GM18867 (cell line): ENCODE results near the gene DCP1B.
A peak's percentile ranks its signal among the peaks of the same experiment; 100 is the strongest.

Source experiments
- ATAC-seq: cut with Tn5 transposase; IDR thresholded peaks from one replicate; pipeline ENCODE4 v1.9.1; 2021; ENCODE audit warnings: mild to moderate bottlenecking, moderate library complexity; ENCODE audit not compliant: unreplicated experiment

The DCP1B gene

DNA sequence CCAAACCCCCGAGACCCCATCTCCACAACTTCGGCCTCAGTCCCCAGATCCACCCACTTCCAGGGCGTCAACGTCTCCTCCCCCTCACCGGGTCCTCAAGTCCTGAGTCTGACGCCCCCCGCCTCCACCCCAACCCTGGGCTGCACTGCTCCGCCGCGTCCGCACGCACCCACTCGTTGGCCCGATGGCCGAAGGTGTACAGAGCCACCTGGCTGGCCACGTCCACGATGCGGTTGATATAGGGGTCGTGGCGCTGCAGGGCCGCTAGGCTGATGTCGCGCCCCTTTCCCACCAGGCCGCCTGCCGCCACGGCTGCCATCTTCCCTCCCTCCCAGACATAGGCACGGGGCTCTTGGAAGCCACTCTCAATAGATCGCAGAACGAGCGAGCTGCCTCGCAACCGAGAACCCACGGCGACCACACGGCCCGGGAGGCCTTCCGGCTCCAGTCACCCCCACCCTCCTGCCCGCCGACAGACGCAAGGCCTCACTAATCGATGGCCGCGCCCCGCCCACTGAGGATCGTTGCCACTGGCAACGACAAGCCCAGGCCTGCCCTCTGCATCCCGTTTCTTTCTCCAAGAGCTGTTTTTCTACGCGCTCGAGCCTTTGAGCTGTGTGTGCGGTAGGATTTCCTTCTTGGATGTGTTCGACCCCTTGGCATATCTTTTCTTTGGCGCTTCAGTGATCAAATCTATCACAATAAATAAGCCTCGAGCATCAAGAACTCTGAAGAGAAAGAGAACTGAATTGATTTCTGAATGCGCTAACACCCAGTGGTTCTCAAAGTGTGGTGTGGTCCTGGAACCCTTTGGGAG lies at the start of gene DCP1B:
Gene DCP1B, minus strand, starts transcription at position 345 of the 817 bp plus-strand sequence. Its CDS starts 26 bp downstream, at position 319.
- peak; percentile 98 for ATAC-seq

DNA sequence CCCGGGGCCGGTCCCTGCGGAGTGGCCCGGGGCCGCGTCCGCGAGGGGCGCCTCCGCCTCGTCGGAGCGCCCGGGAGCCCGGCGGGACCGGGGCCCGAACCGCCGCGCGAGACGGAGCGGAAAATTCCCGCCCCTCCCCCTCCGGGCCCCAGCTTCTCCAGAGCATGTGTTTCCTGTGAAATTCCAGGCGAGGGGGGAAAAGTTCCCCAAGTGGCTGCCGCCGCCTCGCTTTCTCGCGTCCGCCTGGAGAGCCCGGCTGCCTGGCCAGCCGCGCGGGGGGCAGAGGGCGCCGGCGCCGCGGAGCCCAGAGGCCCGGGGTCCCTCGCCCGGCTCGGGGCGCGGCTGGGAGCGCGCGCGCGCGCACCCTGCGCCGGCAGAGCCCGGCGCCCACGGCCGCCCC lies 49.4 kb upstream of the DCP1B start:
- ATAC-seq = no peak

DNA sequence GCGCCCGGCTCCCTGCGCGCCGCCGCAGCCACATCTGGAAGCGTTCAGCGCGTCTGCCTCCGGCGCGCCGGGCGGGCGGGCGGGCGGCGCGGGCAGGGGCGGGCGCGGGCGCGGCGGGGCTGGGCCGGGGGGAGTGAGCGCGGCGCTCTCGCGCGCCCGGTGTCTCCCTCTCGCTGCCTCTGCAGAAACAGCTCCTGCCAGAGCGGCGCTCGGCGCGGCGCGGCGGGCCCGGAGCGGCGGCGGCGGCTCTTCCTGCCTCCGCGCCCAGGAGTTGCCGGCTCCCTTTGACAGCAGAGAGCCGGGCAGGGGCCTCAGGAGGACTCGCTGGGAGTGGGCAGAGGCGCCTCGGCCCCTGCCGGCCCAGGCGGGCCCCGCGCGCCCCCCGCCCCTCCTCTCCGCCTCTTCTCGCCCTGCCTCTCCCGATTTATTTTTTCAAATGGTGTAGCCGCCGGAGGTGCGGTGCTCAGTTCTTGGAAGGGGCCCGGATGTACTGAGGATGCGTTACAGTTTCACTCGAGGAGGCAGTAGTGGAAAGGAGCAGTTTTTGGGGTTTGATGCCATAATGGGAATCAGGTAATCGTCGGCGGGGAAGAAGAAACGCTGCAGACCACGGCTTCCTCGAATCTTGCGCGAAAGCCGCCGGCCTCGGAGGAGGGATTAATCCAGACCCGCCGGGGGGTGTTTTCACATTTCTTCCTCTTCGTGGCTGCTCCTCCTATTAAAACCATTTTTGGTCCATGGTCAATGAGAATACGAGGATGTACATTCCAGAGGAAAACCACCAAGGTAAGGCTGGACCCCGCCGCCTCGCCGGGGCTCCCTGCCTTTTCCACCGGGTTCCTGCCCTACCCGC lies 48.8 kb upstream of the DCP1B start, which contains the start of gene CACNA1C:
Gene CACNA1C, plus strand, starts transcription at position 162 of the 853 bp plus-strand sequence. Its CDS starts 576 bp downstream, at position 738.
- no peak for ATAC-seq

DNA sequence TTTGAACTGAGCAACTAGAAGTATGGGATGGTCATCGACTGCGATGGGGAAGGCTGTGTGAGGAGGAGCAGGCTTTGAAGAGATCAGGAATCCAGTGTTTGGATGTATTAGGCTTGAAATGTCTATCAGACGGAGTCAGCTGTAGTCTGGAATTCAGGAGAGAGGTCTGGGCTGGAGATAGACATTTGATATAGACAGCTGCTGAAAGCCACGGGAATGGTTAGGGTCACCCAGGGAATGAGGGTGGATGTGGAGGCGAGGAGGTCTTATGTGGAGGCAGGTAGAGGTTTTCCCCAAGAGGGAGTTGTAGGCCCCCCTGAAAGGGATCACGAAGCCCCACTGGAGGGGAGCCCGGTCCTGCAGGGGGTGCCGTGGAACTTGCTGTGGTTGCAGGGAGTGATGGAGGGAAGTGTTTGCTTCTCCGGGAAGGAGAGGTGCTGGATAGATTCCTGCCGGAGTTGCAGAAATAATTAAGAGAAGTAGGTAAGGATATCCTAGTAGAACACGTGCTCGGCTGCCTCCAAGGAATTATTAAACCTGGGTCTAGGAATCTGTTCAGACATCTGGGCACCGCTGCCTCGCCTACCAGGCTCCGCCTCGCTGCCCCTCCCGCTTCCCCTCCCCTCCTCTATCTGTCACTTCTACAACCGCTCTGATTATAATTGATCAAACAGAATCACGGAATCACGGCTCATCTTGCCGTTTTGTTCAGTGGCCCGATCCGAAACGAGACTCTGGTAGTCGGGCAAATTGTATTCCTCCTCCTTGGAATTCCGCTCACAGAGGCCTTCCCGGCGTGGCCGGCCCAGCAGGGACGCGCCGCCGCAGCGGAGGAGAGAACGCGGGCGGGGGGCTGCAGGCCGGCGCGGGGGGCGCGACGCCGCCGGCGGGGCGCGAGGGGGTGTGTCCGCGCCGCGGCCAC lies 47.7 kb upstream of the DCP1B start:
- ATAC-seq = no peak

DNA sequence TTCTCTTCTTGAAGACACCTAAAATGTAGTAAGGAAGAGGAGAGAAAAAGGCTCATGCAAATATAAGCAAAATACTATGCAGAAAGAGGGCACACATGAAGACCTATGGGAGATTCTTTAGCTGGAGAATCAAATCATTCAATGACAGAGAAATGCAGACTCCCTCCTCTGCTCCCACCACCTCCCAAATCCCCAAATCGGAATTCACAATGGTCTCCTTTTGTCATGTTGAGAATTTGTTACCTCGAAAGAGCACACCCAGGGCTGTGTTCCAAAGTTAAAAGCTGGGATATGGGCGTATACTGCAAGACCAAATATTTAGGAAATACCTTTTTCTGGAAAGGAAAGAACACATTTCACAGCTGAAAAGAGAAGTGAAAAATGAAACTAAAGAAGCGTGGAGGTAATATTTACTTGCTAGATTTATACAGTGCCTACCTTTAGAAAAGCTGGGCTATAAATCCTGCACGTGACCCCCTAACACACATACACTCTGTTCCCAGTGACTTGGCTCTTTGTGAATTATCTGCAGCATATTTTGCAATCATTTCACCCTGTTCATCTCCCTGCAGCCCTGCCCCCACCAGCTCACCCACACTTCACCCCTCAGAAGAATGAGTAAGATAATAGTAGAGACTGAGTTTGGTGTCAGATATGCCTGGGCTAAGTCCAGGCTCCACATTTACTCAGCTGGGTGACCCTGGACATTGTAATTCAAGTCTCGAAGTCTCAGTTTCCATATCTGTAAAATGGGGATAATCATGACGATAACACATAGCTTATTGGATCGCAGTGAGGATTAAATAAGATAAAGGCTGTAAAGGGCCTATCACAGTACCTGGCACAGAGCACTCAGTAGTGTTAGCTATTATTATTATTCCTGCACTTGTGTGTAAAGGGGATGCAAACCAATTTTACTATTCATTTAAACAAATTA lies 45.6 kb upstream of the DCP1B start:
- ATAC-seq = no peak

DNA sequence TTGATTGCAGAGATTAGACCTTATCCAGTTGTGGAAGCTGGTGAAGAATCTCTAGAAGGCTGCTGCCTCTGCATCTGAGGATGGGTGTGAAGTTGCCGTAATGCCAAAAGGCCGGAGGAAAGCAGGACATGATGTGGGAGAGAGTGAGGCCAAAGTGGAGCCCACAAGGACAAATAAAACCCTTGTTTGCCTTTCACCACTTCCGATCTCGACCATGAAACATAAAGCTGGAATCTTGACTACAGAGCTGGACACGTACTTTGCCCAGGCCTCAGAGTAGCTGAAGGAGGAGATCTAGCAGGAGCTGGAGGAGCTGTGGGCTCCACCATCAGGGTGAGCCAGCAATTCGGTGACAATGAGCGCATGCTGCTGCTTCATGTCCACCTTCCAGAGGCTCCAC lies 43.5 kb upstream of the DCP1B start:
- ATAC-seq = no peak

DNA sequence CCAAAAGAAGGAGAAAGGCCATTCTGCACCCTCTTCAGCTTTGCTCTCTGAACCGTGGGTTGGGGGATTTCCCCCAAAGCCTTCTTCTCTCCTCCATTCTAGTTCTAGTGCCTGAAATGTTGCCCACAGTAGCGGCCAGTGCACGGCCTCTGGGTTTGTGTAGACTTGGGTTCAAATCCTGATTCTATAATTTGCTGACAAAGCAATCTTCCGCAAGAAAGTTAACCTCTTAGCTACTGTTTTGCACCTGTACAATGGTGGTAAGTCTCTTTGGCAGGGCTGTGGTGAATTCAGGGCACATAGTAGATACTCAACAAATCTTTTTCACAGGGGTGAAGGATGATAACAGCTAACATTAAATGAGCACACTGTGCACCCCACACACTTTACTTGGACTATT lies 42.7 kb upstream of the DCP1B start:
- ATAC-seq = no peak

DNA sequence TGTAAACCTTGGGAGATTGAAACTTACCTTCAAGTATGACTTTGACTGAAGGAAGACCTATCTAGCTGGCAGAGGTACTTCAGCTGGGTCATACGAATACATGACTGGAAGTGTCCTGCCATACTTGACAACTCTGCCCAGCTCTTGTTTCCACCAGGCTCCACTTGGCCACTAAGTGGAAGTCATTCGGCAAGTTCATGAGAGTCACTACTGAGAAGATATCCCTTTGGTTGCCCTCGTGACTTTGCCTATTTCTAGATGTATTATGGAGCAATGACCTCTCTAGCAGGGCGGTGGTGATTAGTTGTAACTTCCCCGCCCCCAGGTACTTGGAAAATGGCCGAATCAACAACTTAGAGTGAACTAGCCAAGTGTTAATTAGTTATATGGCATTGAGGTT lies 39.9 kb upstream of the DCP1B start:
- no peak for ATAC-seq

DNA sequence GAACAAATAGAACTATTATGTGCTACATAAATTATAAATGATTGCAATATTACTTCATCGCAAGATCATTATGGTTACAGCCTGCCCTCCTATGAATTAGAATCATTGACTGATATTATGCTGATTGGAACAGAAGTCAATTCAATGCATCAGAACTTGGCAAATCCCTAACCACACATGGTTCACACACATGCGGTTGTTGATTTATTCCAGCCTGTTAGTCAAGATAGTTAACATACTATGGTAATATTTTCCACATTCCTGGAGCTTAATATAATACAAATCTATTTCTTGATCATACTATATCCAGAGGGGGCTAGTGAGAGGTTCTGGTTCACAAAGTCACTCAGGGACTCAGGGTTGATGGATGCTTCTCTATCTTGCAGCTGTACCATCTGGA lies 38.8 kb upstream of the DCP1B start:
- no peak for ATAC-seq

DNA sequence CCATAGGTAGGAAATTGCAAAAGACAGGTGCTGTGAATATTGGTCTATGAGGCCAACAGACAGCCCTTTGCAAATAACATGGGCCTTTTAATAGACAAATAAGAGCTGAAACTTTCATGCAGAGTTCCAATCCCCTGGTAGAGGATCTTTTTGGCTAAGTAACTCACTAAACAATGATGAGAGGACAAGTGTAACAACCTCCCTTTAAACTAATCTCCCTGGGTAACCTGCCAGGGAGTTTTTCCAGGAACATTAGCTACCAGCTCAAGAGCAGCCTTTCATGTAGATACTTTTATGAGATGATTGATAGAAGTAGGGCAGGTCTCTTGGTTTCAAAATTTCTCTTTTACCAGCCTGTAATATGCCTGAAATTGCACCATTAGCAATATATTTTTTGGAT lies 34.8 kb upstream of the DCP1B start:
- ATAC-seq = no peak

DNA sequence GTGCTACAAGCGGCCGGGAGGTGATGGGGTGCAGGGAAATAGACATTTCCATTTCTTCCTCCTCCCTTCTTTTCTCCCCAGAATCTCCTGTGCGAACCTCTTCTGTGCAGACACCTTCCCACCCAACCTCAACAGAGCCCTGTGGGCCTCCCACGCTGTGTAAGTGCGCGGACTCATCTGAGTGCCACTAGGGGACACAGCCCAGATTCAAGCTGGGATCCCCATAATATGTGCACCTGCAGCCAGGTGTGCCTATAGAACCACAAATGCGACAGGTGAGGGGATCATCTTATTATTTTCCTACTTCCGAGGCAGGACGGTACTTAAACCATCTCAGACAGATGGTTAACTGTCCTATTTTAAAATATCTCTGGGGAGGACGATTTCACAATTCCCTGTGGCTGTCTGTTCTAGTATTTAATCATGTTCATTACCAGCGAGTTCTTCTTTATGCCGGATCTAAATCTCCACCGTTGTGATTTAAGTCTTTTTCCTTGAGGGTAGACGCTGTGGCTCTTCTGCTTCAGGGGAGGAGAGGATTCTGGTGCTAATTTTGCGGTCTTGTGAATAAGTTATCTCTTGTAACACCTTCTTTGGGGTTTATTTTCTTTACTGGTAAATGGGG lies 31.3 kb upstream of the DCP1B start:
- ATAC-seq = no peak

DNA sequence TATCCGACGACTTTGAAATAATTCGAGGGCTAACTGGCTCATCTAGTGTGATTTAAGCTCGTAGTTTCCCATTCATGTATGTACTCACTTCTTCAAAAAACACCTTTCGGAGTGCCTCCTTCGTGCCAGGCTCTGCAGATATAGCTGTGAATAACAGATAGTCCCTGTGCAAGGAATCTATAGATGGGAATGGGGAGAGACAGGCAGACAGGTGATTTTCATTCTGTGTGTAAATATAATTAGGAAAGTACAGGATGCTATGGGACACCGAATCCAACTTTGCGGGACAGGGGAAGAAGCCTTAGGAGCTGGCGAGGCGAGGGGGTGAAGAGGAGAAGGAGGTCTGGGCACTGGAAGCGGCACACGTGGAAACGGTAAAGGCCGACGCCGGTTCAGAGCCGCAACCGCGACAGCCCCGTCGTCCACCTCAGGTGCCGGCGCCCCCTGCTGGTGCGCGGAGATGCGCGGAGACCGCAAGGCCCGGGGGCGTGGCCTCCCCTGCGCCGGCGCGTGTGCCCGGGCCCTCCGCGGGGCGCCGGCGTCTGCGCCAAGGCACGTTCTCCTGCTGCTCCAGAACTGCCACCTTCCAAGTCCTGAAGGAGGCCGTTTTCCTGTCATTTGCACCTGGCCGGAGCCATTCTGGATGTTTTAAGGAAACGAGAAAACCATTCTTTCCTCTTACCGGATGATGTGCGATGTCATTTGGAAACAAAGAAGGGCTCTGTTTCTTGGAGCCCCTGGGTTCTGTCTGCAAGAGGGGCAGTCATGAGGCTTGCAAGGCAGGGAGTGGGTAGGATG lies 30.6 kb upstream of the DCP1B start:
- ATAC-seq = peak; percentile 88

DNA sequence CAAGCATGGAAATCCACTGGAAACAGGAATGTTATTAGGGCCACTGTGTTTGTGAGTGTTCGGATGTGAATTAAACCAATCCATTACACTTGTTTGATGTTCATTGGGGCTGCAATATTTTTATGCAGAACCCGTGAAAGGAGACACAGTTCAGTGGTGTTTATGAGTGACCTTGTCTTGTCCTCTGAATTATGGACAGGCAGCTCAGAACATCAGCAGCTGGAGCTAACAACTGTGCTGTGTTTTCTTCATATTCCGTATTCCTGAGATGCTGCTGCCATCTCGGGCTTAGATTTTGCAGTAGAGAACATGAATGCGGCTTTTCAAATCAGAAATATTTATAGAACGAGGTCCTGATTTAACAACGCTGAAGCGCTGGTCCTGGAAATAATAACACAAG lies 28.2 kb upstream of the DCP1B start:
- ATAC-seq = no peak

DNA sequence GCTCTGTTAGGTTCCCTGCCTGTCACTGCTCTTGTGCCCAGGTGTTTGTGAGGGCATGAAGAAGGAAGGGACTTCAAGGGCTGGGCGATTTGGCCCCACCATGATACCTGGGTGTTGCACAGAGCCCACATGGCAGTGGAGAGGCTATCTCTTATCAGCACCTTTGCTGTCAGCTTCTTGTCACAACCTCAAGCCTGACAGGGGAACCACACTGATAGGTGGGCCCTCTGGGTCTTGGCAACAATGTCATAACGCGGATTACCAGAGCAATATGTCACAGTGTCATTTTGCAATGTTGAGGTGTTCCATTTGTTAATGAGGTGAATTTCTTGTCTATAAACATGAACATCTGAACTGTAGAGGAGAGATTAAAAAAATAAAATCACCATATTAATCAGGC lies 25.6 kb upstream of the DCP1B start:
- ATAC-seq = no peak

DNA sequence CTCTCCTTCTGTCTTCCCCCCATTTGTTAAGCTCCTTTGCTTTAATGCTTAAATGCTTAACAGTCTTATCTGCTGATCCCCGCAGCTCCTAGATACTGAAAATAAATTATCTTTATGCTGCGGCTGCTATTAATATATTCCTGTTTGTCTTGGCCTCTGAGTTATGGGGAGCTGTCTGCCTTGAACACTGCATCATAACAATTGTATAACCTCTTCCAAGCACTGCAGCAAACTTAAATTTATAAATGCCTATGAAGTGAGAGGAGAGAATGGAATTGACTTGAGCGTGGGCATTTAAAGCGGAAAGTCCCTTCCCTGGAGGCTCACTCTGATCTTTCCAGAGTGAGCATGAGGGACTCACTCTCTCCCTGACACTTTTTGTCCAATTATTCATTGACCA lies 23.1 kb upstream of the DCP1B start:
- ATAC-seq = no peak

DNA sequence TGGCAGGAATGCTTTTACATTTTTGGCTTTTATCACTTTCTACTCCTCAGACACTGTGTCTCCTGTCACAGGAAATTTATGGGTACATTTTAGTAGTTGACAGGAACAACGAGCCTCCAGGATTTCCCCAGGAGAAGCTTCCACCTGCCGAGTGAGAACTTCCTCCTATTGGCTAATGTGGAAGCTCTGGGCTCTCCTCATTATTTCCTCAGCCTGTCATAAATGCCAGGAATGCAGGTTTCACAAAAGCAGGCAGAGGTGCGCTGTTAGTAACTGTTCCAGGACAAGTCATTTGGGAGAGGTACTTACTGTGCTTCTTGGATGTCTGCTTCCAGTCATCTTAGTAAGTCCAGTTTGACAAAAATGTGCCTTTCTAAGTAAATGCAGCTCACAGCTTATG lies 19.1 kb upstream of the DCP1B start:
- ATAC-seq = no peak

DNA sequence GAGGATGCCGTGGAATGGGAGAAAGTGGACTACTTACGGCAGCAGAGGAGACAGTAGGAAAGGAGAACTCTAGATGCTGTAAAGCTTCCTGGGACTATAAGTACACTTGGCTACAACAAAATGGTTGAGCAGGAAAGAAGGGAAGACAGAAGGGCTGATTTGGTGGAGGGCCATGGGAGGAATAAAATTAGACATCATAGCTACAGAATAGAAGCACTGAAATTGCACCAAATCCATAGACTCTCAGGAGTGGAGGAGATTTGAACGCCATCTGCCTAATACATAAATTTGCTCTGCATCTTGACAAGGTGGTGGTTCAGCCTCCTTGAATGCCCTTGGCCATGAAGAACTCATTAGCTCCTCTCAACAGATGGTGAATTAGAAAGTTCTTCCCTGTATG lies 16.3 kb upstream of the DCP1B start:
- no peak for ATAC-seq

DNA sequence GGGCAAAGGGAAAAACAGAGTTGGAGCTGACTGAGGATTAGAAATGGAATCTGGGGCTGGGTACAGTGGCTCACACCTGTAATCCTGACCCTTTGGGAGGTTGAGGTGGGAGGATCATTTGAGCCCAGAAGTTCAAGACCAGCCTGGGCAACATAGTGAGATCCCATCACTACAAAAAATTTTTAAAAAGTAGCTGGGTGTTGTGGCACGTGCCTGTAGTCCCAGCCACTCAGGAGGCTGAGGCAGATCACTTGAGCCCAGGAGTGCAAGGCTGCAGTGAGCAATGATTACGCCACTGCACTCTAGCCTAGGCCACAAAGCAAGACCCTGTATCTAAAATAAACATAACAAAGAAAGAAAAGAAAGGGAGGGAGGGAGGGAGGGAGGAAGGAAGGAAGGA lies 14.9 kb upstream of the DCP1B start:
- no peak for ATAC-seq

DNA sequence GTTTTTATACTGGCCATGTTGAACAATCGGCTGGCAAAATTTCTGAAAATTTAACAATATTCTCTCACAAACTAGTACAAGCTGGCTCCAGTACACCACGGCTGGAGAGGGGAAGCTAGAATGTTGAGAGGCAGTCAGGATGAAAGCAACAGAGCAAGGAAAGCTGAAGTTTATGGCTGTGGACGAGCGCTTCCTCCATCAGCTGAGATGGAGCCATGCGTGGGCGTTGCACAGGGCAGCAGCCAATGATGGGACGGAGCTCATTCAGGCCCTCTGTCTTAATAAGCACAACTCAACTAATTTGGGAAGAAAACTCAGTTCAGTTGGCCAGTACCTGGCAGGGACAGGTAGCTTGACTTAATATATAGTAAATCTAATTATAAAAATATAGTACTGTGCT lies 14.1 kb upstream of the DCP1B start:
- no peak for ATAC-seq
